Stimulated activated CD4-positive, alpha-beta T cell treated with anti-CD3 and anti-CD28 coated beads, Interleukin-1b, Interleukin-23, amount 100 ng/mL, for 4 hours (primary cell): Measurements from ENCODE around the gene GREM2.

Experiments used
- DNase-seq, 2 donors: peaks; one replicate each; pipeline ENCODE4 v3.0.0-alpha.2; 2020; ENCODE audit warnings: low read depth in 2 of 2

The GREM2 gene

DNA sequence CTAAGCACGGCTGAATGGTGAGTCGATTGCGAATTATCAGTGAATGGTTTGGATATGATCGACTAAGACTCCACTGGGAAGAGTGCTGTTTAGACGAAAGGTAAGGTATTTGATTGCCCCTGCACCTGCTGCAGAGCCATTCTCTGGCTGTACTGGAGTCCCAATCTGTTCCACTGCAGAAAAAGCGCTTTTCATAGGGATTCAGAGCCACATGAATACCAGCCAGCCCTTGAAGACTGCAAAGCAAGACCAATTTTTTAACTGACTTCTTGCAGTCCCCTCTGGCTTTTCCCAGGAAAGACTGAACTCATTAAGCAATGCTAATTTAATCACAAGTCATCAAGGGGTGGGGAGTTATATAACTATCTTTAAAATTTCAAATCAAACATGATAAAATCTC, 1.3 kb downstream of the GREM2 start:
- no peak for DNase-seq

DNA sequence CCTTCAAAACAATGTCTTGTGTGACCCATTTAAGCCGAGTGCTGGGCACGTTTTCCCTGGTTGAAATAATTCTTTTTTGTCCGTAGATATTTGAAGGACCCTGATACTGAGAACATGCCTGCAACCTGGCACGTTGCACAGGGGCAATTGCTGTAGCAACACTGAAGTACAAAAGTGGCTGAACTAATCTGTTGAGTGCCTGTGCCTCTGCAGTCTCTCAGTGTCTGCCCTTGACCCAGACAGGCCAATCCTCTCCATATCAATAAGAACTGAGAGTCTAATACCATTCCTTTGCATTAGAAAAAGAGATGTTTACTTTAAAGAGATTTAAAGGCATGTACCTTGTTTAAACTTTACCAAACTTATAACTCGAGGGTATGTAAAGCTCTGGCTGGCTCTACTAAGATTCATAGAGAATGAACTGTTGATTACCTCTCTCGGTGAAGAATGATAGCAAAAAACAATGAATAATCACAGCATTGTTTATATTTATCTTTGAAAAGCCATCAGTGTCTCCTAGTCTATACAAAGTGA, 2.4 kb downstream of the GREM2 start:
- DNase-seq: no peak

DNA sequence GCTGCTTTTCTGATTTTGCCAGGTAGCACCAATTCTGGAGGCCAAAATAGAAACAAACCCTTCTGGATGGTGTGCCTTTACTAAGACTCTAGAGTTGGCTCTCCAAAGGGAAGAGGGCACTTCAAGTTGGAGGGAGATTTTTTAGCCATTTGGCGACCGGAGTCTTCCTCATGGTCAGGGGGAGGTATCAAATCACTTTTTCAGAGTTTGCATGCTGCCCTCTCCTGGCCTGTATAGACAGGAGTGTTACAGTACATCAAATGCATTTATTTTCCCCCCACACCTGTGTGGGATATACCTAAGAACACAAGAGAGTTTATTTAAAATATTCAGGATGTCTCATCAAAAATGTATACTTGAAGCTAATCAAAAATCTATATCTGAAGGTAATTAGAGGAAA, 3.2 kb downstream of the GREM2 start:
- no peak for DNase-seq

DNA sequence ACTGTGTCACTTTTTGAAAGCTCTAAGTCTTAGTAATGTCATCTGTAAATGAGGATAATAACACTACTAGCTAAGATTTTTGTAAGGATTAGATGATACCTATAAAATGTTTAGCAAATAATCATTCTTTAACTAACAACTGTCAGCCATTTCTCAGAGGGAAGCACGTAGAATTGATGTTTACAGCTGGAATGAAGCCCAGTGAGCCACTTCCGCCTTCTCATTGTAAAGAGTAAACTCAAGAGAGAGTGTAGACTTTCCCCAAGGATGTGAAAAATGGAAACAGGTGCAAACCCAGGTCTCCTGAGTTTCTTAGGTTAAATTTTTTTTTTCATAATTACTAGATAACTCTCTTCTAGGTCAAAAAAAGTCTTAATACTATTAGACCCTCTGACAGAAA, 4.9 kb downstream of the GREM2 start:
- DNase-seq: no peak

DNA sequence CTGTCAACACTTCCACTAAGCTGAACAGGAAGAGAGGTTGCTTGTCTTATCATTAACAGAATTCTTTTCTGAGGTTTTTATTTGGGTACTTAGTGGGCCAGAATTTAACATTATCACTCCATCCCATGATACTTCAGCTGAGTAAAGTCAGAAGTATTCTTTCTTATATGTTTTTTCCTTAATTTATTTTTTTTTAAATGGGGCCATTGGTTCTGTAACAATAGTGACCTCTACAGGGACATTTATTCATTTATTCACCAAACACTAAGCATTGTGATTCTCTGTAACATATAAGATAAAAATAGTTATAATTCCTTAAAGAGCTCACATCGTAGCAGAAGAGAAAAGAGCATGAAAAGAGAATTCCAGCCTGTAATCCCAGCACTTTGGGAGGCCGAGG, 9.8 kb downstream of the GREM2 start:
- no peak for DNase-seq

DNA sequence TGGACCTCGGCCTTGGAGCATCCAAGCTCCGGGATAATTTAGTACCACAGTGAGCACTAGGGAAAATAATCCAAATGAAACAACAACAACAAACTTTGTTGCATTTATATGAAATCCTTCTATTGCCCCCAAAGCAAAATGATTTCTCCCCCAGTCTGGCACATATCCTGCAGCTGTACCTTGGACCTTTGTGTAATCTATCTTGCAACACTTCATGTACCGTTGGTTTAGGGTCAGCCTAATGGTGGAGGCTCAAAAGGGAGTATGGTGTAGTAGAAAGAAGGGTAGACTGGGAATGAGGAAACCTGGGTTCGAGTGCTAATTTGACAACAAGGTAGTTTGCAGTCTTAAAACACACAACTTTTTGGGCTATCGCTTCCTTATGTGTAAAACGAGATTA, 12.1 kb downstream of the GREM2 start:
- DNase-seq: no peak

DNA sequence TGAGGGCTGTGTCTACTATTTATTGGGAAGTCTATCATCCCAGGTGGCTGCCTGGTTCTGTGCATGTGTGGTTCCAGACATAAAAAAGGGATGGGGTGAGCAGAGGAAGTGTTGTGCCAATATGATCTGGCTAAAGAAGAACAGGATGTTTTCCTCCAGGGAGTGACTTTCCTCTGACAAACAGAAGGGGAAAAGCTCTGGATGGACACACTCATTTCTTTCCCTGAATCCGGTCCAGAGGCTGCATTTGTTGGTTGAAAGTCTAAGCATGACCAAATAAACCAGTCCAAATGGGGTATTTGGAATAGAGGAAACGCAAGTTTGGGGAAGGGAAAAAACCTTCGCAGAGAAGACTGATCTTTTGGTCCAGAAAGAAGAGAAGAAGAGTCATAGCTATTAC, 12.7 kb downstream of the GREM2 start:
- no peak for DNase-seq

DNA sequence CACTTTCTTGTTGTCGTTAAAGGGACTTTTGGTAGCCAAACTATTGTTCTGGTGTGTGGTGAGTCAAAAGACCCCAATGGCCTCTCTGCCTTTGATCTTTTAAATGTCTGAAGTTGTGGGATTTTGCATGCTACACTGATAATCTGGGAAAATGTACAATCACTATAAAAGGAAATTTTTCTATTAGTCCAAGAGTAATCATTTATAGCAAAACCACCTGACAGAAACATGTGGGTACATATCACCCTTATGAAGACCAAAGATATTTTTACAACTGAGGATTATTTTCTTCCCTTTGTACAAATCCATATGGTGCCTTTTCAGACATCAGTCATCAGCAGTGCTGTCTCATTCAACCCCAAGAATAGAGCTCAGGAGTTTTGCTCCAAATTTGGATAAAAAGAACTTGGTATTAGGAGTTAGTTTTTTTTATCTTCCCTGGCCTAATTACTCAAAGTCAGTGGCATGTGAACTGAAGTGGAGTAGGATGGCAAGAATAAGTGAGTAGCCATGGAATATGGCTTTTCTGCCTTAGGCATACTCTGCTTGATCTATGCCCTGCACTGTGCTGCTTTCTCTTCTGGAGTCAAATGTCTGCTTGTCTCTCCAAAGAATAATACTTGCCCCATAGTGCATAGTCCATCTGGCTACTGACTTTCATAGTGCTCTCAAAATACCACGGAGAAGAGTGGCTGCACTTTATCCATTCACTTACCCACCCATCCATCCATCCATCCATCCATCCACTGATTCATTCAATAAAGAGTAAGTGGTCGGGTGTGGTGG, 13.5 kb downstream of the GREM2 start:
- no peak for DNase-seq

DNA sequence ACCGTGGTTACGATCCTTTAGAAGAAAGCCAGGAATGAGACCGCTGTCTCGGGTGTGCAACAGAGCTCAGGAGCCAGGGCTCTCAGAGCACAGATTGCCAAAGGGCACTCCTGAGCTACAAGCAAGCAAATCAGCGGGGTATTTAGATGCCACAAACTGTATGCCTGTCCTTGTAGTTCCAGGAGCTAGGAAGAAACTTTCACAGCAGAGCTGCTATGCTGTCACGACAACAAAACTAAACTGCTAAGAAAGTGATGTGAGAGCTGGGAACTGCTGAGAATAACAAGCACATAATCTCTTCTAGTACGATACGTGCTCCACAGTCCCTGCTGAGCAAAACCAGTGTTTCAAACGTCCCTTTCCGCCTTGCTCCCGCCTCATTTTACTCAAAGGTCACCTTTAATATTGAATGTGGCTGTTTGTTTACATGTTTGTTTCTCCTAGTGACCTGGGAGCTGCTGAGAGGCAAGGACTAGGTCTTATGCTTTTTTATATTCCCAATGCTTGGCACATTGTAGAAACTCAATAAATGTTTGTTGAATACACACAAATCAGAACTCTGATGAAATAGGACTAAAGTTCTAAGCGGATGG, 14.7 kb downstream of the GREM2 start:
- no peak for DNase-seq

DNA sequence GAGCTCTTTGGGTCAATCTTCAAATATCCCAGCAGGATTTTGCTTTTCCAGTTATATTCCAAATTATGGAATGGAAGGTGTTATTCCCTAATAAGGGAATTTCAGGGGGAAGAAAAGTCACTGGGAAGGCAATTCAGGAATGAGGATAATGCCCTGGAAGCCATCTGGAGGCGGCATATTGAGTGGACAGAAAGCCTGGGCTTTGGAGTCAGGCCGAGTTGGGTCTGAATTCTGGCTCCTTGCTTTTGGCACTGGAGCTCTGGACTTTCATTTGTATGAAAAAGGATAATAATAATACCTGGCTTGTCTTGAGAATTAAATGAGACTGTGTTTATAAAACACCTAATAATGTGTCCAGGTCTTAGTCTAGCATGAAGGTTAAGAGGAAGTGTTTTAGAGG, 16.5 kb downstream of the GREM2 start:
- no peak for DNase-seq

DNA sequence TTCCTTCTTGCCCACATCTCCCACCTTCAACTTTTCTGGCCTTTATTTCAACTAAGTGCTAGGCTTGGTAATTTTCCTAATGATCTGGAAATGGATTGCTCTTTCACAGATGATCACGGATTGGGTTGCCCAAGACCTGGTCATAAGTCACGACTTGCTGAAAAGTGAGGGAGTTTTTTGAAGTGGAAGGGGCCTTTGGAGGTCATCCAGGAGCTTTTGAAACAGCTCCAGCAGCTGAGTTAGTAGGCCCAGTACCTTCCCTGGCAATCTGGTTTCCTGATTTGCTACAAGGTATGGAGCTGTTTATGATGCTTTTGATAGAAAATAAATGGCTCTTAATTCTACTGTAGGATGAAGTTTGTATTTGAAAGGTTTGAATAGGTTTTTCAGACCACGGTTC, 20.4 kb downstream of the GREM2 start:
- DNase-seq: no peak

DNA sequence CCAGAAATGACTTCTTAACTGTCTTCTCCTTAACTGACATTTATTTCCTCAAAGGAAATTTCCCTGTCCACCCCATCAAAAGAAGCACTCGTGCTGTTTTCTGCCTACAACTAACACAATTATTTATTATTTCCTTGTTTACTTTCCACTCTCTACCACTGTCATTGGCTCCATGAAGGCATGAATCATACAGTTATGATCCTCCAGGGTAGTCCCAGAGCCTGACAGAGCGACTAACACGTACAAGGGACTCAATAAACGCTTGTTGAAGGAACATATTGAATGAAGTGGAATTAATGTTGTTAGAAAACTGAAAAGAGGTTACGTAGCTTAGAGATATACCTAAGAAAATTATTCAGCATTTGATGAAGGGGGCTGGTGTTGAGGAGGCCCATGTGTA, 20.9 kb downstream of the GREM2 start:
- no peak for DNase-seq

DNA sequence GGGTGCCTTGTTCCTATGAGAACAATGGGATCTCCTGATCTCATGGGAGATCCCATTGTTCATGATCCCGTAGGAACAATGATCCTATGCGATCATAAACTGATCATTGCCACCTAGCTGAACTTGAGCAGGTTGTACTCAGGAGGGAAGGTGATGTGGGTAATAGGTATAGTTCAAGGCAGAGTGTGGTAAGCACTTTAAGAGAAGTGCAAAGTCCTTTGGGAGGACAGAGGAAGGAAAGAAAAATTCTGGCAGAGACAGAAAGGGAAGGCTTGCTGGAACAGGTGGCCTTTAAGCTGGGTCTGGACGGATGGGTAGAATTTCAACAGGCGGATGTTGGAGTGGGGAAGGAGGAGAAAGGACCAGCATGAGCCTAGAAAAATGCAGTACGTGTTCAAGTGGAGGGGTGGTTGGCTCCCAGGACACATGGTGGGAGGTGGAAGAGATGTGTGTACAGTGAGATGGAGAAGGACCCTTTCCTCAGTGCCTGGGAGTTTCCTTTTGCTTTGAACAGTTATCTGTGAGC, 22.3 kb downstream of the GREM2 start:
- DNase-seq: no peak

DNA sequence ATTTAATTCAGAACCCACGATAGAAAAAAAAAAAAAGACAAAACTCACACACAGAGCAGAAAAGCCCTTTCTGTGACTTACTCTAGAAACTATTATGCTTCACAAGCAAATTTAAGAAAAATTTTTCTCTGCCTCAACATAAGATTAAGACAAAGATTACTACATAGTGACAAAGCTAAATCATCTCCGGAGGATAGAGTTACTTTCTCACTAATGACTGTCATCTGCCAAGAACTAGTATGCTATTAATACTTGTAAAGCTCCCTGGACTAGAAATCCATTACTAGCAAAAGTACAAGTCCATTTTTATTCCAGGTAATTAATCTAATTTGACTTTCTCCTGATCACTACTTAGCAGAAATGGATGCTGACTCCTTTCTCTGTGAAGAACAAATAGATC, 25.9 kb downstream of the GREM2 start:
- no peak for DNase-seq

DNA sequence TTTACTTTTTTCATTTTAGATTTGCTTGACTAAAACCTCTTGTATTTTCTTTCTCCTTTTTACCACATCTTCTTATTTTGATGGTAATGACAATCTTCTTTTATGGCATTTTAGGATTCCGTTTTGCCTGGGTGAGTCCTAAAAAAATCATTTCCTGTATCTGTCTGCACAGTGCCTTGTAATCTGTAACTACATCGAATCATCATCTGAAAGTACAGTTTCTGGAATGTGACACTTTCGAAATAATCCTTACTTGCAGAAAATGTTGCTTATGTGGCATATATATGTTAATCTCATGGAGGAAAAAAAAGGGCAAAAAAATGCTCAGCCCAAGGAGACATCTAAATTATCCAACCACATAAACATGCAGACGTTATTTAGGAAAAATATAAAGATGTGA, 29.0 kb downstream of the GREM2 start:
- DNase-seq: no peak

DNA sequence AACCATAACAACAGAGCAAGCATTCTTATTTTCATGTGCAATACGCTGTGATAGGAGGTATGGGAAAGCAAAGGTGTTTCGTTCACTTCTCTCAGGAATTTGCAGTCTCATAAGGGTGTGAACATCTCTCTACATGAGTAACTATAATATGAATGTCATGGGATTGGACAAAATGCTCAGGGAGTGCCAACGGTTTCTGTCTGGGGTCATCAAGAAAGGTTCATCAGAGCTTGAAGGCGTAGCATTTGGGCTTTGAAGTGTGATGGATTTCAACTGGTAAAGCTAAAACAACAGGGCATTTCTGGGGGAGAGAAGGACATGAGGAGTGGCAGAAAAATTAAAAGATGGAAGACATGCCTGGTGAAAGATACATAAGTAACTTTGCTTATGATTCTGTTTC, 32.4 kb downstream of the GREM2 start:
- DNase-seq: no peak

DNA sequence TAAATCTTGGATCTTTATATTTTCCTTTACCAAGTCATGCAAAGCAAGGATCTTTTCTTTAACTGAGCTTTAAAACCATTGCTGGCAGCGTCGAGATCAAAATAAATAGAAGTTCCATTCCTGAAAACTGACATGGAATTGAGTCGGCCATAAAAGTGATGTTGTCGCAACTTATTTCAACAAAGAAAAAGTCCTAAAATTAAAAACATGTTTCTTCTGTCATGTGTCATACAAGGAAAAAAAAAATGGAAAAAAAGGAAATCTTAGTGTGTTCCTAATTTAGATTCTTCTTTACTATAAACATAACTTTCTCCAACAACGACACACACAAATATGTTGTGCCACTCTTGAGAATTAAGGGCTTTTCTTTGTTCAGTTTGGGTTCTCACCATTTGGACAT, 34.9 kb downstream of the GREM2 start:
- no peak for DNase-seq

DNA sequence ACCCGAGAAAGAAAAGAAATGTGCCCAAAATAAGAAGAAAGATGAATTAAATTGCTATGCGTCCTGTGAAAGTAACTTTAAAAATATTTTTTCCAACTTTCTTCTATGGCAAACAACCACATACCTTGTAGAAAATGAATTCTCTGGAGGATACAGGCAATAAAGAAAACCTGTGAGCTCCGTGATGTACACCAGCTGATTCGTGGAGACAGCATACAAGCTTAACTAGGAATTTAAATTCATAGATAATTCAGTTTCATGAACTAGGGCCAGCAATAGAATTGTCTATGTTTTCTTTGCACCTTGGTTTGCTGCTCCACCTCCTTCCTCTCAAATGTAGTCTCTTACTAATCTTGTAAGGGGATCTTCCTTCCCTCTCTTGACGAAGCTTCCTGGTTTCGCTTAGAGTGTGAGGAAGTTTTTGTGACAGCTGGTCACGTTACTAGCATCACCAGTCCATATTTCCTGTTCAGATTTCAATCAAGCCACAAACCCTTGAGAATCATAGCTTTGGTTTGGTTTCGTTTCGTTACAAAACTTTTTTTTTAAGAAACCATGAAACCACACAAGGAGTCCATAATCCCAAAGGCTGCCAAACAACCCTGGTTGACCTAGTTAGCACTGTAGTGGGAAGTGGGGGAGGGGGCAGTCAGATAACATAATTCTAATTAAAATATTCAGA, 35.8 kb downstream of the GREM2 start:
- DNase-seq: no peak

DNA sequence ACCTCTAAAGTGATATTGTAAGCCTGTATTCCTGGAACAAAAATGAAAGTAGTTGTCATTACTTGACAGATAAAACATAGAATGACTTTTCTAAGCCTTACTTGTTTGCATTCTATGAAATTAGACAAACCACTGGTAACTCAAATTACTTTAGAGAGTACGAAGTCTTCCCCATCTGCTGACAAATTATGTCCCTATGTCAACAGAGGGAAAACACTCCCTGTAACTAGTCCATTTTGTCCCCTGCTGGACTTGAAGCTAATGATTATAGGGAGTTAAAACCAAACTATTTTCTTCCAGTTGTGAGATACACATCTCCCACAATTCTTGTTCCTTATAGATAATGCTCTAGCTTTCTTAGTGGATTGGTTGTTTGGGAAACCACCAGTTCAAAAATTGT, 39.6 kb downstream of the GREM2 start:
- no peak for DNase-seq

DNA sequence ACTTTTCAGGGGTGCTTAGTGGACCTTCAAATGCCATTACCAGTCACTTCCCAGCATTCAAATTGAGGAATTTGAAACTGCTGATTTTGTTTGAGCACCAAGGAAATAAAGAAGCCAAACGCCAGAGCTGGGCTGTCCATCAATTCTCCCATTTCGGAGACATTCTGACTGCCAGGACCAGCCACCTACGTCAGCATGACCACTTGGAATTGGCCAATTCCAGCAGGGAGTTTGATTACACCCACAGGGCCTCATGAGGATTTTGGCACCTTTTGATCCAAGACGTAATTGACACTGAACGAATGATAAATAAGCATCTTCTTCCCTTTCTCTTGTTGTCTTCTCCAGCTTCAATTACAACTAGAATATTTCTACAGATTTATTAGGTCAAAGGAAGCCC, 40.2 kb downstream of the GREM2 start:
- DNase-seq: no peak

DNA sequence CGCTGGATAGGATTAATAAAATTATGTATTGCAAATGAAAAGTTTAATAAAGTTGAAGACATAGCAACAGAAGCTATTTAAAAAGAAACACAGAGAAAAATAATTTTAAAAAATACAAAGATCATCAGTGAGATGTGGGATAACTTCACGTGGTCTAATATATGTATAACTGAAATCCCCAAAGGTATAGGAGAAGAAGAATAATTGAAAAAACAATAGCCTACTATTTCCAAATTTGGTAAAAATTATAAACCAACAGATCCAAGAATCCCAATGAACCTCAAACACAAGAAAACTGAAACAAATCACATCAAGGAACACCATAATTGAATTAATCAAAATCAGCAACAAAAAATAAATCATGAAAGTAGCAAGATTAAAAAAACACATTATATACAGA, 44.9 kb downstream of the GREM2 start:
- no peak for DNase-seq

DNA sequence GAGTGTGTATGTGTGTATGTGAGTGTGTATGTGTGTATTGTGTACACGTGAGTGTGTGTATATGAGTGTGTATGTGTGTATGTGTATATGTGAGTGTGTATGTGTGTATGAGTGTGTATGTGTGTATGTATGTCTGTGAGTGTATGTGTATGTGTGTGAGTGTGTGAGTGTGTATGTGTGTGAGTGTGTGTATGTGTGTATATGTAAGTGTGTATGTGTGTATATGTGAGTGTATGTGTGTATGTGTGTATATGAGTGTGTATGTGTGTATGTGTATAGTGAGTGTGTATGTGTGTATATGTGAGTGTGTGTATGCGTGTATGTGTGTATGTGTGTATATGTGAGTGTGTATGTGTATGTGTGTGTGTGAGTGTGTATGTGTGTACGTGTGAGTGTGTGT, 49.2 kb downstream of the GREM2 start:
- DNase-seq: no peak

DNA sequence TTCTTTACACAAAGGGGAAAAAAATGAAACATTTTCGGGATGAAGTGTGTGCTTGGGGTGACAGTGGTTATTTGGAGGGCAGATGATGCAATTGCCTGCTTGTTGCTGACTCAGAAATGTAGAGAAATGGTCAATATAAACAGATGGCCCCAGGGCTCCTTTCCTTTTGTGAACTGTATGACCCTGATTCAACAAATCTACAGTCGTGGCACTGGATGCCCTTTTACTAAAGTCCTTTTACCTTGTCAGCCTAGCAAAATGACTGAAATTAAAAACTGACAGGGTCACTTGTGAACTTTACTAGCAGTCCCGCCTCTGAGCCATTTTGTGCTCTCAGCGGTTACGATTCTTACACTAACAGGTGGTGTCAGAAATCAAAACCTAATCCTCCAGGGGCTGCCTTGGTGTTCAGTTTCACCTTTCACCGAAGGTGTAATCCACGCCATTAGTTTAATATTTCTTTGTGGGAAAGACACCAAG, 49.8 kb downstream of the GREM2 start:
- DNase-seq: no peak
